HepG2 (cell line): ENCODE measurements around the gene TMEM238. TPM values are rescaled to one million over a fixed set of nuclear protein-coding genes. Genes with fewer than 3 reads are reported as not detected.

ENCODE experiments used
- ASH2L ChIP-seq: fragments of 300-600, 200-600 bp; sonication (generic); IDR thresholded peaks from 2 replicates; pipeline ENCODE4 v1.7.0; 2017; ENCODE audit warnings: low read depth, mild to moderate bottlenecking, moderate library complexity, mixed read lengths, low read length; ENCODE audit not compliant: insufficient read length
- CREB1 ChIP-seq, 2 experiments: fragments of 450-650 bp in 1 of 2; IDR thresholded peaks; 2 replicates each; pipeline ENCODE4 v1.6.1; 2016 to 2017; ENCODE audit warnings: control low read depth in 1 of 2, mild to moderate bottlenecking in 1 of 2, missing compliant biosample characterization in 1 of 2, missing genetic modification characterization in 1 of 2
- DNMT1 ChIP-seq: sonication (generic); formaldehyde crosslinking; IDR thresholded peaks from 2 replicates; pipeline ENCODE4 v1.5.1; 2020; ENCODE audit warnings: mild to moderate bottlenecking, missing genetic modification reagents
- HMGXB4 ChIP-seq, 2 experiments: sonication (generic) in 1 of 2; formaldehyde crosslinking in 1 of 2; IDR thresholded peaks; 2 replicates each; pipeline versions ENCODE4 v1.4.0 to v1.6.1; 2018 to 2020; ENCODE audit warnings: missing genetic modification reagents in 2 of 2, borderline replicate concordance in 1 of 2, low read depth in 1 of 2, mild to moderate bottlenecking in 1 of 2, missing biosample characterization in 1 of 2
- HNF1A ChIP-seq, 2 experiments: sonication (generic) in 1 of 2; formaldehyde crosslinking in 1 of 2; IDR thresholded peaks; 2 replicates each; pipeline versions ENCODE4 v1.4.0 to v1.6.1; 2016 to 2020; ENCODE audit warnings: borderline replicate concordance in 1 of 2, low read depth in 1 of 2, mild to moderate bottlenecking in 1 of 2, missing genetic modification reagents in 1 of 2
- PHF21A ChIP-seq: sonication (generic); formaldehyde crosslinking; IDR thresholded peaks from 2 replicates; pipeline ENCODE4 v1.5.0; 2020; ENCODE audit warnings: mild to moderate bottlenecking, missing genetic modification reagents
- RFXAP ChIP-seq: sonication (generic); formaldehyde crosslinking; IDR thresholded peaks from 2 replicates; pipeline ENCODE4 v1.4.0; 2020; ENCODE audit warnings: missing genetic modification reagents, borderline replicate concordance
- ZFY ChIP-seq: sonication (generic); formaldehyde crosslinking; IDR thresholded peaks from 2 replicates; pipeline ENCODE4 v1.4.0; 2020; ENCODE audit warnings: missing genetic modification reagents
- ZNF558 ChIP-seq: sonication (generic); formaldehyde crosslinking; IDR thresholded peaks from 2 replicates; pipeline ENCODE4 v1.9.0; 2022; ENCODE audit warnings: mild to moderate bottlenecking, missing genetic modification reagents, borderline replicate concordance
- polyA plus RNA-seq, 8 experiments: library from polyadenylated mRNA; depleted of rRNA in 3 of 8; stranded (reverse) in 7 of 8; unstranded in 1 of 8; fragments of >200 nt; fragmentation: Illumina TruSeq in 4 of 8; extraction: Trizol in 4 of 8; gene quantifications; 2 replicates each; pipeline versions ENCODE4 v1.2.1 to v1.2.3, GENCODE V29; 2011 to 2016; ENCODE audit warnings: low read depth in 4 of 8, missing spikeins in 1 of 8, mixed read lengths in 1 of 8; ENCODE audit not compliant: insufficient read depth in 1 of 8
- total RNA-seq, 5 experiments: library from RNA; depleted of rRNA; stranded (reverse); fragments of >200 nt; fragmentation: Illumina TruSeq; extraction: Trizol; gene quantifications; 2 replicates each; pipeline ENCODE4 v1.2.3, GENCODE V29; 2016; ENCODE audit warnings: low read depth in 1 of 5
- TF ChIP-seq, protein P1 (sequence below): sonication (generic); formaldehyde crosslinking; IDR thresholded peaks from 2 replicates; pipeline ENCODE4 v1.9.0; 2022; ENCODE audit warnings: low read depth, missing genetic modification reagents
- TF ChIP-seq, protein P2 (sequence below): sonication (generic); formaldehyde crosslinking; IDR thresholded peaks from 2 replicates; pipeline ENCODE4 v1.8.0; 2022; ENCODE audit warnings: mild to moderate bottlenecking, missing genetic modification reagents, borderline replicate concordance
- TF ChIP-seq, protein P3 (sequence below): sonication (generic); formaldehyde crosslinking; IDR thresholded peaks from 2 replicates; pipeline ENCODE4 v1.5.1; 2020; ENCODE audit warnings: mild to moderate bottlenecking, missing genetic modification reagents, moderate library complexity

TMEM238 gene
- total and polyA plus RNA-seq, 2 of the 13 experiments (the other 11 are each of a cell fraction or from before 2014, with no cell fraction given) = not detected

DNA sequence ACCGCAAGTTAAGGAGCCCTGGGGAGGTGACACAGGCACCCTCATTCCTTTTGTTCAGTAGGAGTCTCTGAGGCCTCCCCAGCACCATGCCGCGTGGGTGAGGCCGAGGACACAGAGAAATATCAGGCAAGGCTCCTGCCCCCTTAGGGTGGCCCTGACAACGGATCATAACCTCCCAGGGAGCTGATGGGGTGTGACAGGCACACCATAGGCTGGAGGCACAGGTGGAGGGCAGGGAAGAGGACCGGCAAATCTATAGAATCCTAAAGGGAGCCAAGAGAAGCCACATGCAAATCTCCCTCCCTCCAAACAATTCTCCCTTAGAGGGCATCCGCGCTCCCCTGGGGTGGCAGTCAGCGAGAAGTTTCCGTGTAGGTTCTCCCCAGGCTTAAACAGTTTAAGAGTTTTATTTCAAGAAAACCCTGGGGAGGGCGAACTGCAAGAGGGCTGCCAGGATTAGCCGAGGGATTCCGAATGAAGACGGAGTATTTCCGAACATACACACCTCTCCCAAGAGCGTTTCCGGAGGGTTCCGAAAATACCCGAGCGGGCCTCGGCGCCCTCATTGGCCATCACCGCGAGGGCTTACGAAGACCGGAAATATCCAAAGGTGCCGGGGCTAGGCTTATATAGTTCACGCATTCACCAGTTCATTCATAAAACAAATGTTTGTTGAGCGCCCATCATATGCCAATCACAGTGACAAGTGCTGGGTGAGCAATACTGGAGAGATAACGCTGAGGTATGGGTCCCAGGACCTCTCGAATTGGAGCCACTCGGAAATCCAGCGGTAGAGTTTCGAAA is 1.0 kb upstream of the TMEM238 start (continued):
- TF ChIP-seq HMGXB4 (CRISPR knock-in tag; IDR thresholded peaks at IDR 0.05; ENCODE audit: borderline replicate concordance in 1 of 2, low read depth in 1 of 2) (peak in 1 of 2 experiments; percentile 15; a peak in 1 of 4 replicates), ZFY (CRISPR knock-in tag) (peak; percentile 53; the same call in 1 of the 2 replicates), RFXAP (CRISPR knock-in tag) (no peak), PHF21A (CRISPR knock-in tag) (peak; percentile 83; the same call in 1 of the 2 replicates), CREB1 (IDR thresholded peaks at IDR 0.05) (no peak), CREB1 (CRISPR knock-in tag; IDR thresholded peaks at IDR 0.05) (no peak), ASH2L (peak; percentile 68), ZNF558 (CRISPR knock-in tag) (peak; percentile 49; the same call in 1 of the 2 replicates), DNMT1 (CRISPR knock-in tag) (no peak), HNF1A (IDR thresholded peaks at IDR 0.05; ENCODE audit: low read depth) (no peak), HNF1A (CRISPR knock-in tag; IDR thresholded peaks at IDR 0.05; ENCODE audit: borderline replicate concordance) (no peak)
- TF ChIP-seq, protein P1, sequence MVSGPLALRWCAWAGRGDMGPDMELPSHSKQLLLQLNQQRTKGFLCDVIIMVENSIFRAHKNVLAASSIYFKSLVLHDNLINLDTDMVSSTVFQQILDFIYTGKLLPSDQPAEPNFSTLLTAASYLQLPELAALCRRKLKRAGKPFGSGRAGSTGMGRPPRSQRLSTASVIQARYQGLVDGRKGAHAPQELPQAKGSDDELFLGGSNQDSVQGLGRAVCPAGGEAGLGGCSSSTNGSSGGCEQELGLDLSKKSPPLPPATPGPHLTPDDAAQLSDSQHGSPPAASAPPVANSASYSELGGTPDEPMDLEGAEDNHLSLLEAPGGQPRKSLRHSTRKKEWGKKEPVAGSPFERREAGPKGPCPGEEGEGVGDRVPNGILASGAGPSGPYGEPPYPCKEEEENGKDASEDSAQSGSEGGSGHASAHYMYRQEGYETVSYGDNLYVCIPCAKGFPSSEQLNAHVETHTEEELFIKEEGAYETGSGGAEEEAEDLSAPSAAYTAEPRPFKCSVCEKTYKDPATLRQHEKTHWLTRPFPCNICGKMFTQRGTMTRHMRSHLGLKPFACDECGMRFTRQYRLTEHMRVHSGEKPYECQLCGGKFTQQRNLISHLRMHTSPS (CRISPR knock-in tag) = no peak
- TF ChIP-seq, protein P2, sequence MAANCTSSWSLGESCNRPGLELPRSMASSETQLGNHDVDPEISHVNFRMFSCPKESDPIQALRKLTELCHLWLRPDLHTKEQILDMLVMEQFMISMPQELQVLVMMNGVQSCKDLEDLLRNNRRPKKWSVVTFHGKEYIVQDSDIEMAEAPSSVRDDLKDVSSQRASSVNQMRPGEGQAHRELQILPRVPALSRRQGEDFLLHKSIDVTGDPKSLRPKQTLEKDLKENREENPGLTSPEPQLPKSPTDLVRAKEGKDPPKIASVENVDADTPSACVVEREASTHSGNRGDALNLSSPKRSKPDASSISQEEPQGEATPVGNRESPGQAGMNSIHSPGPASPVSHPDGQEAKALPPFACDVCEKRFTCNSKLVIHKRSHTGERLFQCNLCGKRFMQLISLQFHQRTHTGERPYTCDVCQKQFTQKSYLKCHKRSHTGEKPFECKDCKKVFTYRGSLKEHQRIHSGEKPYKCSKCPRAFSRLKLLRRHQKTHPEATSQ (CRISPR knock-in tag) = 0 out of 2 replicates have a peak, but pooled peaks have one; percentile 30
- TF ChIP-seq, protein P3, sequence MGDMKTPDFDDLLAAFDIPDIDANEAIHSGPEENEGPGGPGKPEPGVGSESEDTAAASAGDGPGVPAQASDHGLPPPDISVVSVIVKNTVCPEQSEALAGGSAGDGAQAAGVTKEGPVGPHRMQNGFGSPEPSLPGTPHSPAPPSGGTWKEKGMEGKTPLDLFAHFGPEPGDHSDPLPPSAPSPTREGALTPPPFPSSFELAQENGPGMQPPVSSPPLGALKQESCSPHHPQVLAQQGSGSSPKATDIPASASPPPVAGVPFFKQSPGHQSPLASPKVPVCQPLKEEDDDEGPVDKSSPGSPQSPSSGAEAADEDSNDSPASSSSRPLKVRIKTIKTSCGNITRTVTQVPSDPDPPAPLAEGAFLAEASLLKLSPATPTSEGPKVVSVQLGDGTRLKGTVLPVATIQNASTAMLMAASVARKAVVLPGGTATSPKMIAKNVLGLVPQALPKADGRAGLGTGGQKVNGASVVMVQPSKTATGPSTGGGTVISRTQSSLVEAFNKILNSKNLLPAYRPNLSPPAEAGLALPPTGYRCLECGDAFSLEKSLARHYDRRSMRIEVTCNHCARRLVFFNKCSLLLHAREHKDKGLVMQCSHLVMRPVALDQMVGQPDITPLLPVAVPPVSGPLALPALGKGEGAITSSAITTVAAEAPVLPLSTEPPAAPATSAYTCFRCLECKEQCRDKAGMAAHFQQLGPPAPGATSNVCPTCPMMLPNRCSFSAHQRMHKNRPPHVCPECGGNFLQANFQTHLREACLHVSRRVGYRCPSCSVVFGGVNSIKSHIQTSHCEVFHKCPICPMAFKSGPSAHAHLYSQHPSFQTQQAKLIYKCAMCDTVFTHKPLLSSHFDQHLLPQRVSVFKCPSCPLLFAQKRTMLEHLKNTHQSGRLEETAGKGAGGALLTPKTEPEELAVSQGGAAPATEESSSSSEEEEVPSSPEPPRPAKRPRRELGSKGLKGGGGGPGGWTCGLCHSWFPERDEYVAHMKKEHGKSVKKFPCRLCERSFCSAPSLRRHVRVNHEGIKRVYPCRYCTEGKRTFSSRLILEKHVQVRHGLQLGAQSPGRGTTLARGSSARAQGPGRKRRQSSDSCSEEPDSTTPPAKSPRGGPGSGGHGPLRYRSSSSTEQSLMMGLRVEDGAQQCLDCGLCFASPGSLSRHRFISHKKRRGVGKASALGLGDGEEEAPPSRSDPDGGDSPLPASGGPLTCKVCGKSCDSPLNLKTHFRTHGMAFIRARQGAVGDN (CRISPR knock-in tag) = peak; percentile 75
